CD4-positive, alpha-beta T cell treated with Interleukin-15 for 4 hours (primary cell): ENCODE data around the gene SMU1.
"Not testable (repeated sequence)": the region's sequence is repeated elsewhere in the genome, so short reads cannot be mapped to it uniquely, and the experiment has no call there.

Experiments used
- DNase-seq: peaks from one replicate; pipeline ENCODE4 v3.0.0-alpha.2; 2020; ENCODE audit warnings: low spot score

SMU1 gene

DNA sequence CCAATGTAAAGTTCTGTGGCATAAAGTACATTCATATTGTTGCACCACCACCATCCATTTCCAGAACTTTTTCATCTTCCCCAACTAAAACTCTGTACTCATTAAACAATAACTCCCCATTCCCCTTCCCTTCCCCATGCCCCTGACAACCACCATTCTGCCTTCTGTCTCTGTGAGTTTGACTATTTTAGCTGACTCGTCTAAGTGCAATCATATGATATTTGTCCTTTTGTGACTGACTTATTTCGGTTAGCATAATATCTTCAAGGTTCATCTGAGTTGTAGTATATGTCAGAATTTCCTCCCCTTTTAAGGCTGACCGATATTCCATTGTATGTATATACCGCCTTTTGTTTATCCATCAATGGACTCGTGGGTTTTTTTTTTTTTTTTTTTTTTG lies 29.0 kb upstream of the SMU1 start:
- DNase-seq: no peak

DNA sequence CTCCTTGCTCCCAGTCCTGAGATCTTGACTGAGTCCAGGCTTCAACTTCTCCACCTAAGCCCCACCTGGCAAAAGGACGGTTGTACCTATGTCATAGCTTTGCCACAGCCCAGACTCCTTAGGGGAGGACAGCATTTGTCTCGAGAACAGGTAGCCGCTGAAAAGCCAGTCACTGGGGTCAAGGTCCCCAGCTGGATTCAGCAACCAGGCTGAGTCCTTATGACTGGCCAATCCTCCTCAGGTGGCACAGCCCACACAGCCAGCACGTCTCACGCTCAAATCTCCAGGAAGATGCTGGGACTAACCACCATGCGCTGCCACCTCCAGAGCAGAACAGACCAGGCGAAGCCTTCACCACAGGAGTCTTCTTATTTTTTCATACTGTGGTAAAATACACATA lies 27.9 kb upstream of the SMU1 start:
- no peak for DNase-seq

DNA sequence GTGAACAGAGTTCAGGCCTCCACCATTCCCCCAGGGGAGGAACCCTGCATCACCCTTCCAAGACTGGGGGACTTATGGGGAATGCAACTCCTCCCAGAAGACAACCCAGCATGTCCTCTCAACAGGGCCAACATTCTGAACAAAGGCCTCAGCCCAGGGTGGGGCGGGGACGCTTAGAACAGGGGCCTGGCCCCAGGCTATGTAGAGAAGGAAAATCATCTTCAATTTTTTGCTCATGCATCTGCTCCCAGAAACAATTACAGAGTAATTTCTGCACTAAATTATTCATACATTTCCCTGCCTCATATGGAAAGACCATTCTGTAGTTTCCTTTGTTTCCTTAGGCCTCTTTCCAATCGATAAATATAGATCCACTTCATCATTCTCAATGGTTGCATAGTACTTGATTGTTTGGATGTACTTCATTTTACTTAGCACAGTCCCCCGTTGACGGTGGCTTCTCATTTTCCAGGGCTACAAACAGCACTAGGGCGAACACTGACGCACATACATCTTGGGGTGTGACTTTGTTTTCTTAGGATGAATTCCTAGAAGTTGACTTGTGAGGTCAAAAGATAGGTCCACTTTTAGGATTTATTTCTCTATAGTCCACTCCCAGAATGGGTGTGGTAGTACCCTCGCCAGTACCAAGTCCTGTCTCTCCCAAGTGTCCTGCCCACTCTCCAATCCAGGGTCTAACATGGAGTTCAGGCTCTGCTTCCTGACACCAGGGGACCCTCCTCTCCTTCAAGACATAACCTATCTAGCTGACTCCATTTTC lies 27.2 kb upstream of the SMU1 start:
- DNase-seq: no peak

DNA sequence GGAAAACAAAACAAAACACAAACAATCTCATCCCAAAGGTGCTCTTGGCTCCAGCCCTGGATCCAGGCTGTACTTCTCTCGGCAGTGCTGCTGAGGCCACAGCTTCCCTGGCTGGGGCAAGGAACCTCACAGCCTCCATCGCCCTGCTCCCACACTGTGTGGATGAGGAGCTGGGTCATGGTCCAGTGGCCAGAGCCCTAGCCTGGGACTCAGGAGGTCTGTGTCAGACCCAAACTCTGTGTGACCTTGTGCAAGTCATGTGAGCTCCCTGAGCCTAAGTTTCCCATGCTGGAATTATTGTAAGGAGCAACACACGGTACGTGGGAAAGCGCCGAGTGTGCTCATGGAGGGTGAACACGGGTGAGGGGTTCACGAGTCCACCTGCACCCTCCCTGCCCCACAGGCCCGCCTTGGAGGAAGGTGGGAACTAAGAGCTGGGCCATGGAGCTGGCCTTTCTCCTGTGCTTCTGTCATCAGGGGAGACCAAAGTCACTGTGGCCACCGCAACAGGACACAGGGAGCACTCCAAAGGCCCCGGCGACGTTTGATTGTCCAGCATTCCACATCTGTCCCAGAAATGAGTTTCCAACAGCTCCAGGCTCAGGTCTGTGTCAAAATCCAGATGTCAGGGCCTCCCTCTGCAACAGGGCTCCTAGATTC lies 26.2 kb upstream of the SMU1 start:
- no peak for DNase-seq

DNA sequence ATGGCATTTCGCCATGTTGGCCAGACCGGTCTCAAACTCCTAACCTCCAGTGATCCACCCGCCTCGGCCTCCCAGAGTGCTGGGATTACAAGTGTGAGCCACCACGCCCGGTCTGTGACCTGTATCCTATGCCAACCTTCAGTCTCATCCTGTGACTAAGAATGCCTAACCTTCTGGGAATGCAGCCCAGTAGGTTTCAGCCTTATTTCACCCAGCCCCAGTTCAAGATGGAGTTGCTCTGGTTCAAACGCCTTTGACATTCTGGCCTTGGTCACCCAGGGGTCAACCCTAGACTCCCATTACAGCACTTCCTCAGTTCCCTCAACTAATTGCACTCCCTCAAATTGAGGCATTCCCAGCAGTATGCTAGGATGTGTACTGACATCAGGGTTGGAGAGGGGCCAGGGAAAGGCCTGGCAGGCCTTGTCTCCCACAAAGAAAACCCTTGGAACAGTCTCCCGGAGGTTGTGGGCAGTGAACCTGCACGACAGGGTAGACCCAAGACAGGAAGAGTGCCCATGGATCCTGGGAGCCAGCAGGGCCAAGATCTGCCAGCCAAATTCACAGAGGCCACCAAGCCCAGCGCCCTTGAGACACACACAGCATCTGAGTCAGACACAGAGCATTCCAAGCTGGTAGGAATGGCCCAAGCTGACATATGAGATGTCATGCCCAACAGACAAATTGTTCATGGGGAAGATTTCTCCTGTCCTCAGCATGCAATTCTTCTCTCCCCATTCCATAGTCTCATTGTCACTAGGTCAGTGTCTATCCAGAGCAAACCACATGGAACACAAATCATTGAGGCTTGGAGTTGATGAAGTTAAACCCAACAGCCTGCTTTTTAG lies 24.9 kb upstream of the SMU1 start:
- no peak for DNase-seq

DNA sequence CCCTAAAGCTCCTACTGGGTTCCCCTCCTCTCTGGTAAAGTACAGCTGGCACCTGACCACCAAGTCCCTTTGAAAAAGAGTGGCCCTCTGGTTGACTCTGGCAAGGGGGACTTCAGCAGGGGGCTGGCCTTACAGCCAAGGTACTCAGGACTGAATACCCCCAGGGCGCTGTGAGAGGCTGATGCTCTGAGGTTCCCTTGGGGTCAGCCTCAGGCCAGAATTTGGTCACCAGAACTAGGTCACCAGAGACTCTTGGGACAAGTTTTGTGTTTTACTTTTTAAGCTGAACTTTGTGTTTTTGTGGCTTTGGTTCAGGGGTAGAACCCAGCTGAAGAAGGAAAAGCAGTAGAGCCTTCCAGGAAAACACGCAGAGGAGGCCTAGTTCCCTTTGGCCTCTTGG lies 23.3 kb upstream of the SMU1 start:
- no peak for DNase-seq

DNA sequence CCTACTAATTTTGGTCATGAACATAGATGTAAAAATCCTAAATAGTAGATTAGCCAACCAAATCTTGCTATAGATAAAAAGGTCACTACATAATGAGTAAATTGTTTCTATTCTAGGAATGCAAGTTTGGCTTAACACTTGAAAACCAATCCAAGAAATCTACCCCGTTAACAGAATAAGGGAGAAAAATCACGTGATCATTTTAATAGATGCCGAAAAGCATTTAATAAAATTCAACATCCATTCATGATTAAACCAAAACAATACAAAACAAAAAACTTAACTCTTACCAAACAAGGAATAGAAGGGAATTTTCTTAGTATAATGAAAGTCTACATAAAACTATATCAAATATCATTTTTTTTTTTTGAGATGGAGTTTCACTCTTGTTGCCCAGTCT lies 20.7 kb upstream of the SMU1 start:
- DNase-seq: no peak

DNA sequence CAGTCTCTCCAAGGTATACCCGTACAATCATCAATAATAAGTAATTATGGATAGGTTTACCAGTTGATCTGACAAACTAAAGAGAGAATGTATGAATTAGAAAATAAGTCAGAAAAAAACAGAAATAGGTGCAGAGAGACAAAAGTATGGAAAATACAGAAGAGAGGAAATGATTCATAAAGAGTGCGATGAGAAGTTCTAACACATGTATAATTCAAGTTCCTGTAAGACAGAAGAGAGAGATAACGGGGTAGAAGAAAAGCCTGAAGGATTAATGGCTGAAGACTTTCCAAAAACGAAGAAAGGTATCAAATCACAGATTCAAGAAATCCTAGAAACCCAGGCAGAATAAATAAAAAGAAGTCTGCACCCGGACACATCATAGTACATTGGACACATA lies 16.2 kb upstream of the SMU1 start:
- no peak for DNase-seq

DNA sequence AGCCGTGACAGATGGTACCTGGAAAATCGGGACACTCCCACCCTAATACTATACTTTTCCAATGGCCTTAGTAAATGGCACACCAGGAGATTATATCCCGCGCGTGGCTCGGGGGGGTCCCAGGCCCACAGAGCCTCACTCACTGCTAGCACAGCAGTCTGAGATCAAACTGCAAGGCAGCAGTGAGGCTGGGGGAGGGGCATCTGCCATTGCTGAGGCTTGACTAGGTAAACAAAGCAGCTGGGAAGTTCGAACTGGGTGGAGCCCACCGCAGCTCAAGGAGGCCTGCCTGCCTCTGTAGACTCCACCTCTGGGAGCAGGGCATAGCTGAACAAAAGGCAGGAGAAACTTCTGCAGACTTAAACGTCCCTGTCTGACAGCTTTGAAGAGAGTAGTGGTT lies 9.2 kb upstream of the SMU1 start:
- not testable (repeated sequence) for DNase-seq

DNA sequence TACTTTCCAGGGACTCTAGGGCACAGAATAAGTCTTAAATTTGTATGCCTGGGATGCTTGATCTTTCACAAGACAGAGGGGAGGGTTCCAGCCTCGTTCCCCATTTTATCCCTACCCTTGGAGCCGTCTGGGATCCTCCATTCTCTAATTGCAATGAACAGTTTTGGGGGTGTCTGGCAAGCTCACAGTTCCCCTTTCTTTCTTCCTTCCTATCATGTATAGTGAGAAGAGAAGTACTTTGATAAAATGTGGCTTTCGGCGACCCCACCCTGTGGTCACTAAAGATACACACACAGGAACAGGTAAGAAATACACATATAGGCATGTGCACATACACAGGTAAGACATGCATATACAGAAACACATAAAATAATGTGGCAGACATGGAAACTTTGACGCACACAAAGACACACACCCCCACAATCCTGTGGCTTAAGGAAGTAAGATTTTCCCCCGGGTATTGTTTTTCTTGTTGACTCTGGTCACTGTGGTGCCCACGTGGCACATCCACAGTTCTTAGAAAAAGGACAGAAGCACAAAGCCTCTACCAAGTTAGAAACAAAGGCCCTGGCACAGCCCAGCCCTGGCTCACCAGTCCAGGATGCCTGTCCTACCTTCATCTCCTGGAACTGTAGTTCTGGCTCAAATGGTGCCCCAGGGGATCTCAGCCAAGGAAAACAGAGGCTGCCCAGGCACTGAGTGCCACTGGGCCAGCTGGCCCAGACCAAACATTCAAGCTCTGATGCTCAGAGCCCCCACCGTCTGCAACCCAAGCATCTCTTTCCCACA lies 6.3 kb upstream of the SMU1 start:
- no peak for DNase-seq

DNA sequence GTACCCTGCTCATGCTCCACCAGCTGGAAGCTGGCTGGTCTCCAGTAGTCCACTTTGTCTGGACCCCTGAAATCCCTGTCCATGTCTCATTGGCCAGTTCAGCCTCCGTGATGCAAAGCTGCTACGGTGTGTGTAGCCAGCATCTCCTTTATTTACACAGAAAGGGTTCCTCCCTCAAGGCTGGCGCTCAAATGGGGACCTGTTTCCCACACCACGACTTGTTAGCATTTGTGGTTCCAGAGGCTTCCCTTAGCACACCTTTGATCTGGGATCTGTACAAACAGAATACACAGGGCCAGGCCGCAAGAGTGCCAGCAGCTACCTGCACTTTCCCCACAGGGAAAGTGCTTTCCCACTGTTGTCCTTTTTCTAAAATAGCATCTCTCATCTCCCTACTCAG lies 5.7 kb upstream of the SMU1 start:
- no peak for DNase-seq

DNA sequence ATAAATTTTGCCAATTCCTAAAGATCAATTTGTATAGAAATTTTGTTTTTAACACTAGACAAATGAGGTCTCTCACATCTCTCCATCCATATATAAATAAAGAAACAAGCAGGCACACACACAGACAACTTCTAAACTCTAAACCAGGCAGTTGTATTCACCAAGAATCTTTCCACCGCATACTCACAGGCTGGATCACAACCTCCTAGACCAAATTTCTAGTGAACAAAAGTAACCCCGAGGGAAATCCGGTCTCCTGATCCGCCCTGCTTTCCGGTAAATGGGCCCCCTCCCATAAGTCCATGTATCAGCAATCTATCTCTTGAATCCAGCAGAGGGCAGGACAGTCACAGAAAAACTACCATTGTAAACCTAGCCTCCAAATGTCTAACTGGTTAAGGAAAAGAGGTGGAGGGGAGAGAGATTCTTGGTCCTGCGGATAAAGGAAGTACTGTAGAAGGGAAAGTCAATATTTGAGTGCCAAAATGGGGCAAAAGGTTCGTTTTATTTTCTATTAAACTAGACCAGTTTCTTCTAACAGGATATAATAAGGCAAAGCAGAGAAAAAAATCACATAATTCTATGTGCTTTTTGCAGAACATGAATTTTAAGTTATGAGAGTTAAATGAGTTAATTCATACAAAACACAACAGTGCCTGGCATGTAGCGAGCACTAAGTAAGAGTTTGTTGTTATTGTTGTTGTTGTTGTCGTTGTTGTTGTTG lies 4.8 kb upstream of the SMU1 start:
- peak; percentile 81 for DNase-seq

DNA sequence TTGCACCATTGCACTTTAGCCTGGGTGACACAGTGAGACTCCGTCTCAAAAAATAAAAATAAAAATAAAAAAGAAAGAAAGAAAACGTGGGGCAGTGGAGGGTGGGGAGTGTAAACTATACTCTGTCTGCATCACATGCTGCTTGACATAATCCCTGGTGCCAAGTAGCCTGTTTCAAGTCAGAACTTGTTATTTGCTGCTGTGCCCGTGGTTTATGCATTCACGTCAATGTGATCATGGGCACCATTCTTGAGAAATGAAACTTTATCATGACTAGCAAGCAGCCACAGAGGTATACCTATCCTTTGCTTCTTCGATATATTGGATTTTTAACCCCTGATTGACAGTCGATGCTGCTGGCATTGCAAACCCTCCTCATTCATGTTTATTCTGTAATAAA lies 4.1 kb upstream of the SMU1 start:
- no peak for DNase-seq

DNA sequence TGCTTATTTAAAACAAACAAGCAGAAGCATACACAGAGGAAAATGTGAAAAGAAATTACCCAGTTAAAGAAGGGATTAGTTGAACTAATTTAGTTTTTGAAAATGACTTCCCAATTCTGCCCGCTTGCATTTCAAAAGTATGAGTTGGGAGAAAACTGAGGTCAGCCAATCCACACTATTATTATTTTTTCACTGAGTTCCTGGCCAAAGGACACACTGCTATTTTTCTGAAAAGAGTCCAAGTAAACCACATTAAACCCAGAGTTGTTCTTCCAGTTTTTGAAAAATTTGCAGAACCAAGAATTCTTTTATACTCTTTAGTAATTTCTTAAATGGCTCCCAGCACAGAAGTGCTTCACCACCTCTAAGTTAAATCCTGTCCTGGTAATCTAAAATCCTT lies 7.5 kb downstream of the SMU1 start:
- DNase-seq: no peak

DNA sequence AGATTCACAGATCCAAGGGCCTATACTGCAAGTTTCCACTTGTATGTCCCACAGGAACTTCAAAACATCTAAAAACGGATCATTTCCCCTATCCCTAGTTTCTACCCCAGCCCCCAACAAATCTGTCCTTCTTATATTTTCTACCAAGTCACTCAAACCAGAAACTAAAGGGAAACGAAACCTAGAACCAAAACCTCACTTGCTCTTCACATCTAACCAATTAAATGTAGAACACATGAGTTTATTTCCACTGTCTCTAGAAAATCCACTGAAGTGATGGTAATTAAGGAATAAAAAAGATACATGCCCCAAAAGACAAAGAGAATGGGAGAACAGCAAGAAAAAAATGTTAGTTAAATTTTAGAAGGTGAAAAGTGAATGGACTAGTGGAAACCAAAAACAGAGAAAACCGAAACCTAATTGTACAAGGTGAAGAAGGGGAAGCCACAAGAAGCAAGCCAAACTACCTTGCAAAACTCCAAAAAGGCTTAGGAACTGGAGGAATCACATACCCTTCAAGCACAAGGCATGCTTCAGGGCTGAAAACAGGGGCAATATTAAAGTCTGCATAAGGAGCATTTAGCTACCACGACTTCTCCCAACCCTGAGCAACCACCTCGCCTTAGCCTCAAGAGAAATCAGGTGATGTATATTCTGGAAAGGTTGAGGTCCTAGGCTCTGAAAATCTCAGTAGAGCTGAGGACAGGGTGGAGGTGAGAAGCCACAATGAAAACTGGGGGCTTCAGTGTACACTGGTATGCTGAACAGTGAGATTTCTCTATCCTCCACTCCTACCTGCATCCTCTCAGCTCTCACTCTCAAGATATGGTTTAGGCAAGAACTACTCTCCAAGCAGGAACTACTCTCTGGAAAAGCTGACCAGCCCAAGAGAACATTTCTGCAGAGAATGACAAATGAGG lies 11.1 kb downstream of the SMU1 start:
- no peak for DNase-seq

DNA sequence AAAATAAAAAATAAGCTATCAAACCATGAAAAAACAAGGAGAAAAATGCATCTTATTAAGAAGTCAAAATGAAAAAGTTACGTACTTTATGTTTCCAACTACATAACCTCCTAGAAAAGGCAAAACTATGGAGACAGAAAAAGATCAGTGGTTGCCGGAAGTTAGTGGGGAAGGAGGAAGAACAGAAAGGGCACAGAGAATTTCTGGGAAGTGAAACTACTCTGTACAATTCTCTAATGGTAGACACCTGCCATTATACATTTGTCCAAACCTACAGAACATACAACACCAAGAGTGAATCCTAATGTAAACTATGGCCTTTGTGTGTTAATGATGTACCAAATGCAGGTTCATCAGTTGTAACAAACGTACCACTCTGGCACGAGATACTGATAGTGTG lies 25.3 kb downstream of the SMU1 start:
- no peak for DNase-seq

DNA sequence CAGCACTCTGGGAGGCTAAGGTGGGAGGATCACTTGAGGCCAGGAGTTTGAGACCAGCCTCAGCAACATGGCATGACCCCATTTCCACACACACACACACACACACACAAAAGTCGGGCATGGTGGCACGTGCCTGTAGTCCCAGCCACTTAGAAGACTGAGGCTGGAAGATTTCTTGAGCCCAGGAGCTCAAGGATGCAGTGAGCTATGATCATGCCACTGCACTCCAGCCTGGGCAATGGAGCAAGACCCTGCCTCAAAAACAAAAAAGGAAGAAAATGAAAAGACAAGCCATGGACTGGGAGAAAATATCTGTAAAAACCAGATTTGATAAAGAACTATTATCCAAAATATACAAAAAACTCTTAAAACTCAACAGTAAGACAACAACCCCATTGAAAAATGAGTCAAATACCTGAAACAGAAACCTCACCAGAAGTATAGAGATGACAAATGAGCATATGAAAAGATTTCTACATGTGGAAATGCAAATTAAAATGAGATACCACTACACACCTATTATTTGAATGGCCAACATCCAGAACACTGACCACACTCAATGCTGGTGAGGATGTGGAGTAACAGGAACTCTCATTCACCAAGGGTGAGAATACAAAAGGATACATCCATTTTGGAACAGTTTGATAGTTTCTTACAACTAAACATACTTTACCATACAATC lies 26.7 kb downstream of the SMU1 start:
- DNase-seq: no peak

DNA sequence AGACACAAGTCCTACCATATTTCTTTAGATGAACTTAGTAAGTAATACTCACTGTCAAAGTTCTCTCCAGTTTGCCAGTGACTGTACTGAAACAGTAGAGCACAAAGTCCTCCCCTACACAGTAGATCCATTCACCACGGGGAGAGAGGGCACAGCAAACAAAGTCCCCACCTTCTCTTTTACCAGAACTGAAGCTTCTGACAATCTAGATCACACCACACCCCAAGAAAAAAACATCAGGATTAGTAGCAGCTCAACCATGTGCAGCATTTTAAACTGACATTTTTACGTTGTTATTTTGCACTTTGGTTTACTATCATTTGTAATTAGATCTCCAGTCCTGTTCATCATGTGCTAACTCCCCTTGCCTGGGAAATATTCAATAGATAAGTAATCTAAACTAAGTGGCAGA lies 28.4 kb downstream of the SMU1 start:
- DNase-seq: no peak

DNA sequence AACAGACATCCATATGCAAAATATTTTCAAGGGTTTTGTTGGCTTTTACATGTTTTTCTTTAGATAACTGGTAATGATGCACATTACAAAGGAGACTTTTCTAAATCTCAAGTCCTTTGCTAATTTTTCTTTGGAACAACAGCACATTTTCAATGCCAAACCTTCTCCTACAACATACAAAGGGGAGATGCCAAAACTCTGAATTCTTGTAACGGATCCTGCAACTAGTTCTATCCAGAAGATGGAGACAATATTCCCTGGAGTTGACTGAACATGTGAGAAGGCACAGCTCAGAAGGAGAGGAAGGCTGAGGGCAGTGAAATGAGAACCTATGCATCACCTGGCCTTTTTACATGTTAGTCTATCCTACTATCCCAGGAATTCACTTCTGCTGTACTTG lies 30.4 kb downstream of the SMU1 start:
- no peak for DNase-seq
